GM10266 (cell line): ENCODE measurements around the gene EVC.

ENCODE experiments used
- DNase-seq: peaks from one replicate; pipeline ENCODE4 v3.0.0; 2012; ENCODE audit errors: extremely low spot score
- CTCF ChIP-seq: IDR thresholded peaks from 2 replicates; pipeline ENCODE4 v1.5.1; 2012; ENCODE audit warnings: mild to moderate bottlenecking, low read depth; ENCODE audit not compliant: control insufficient read depth, insufficient read depth; ENCODE audit errors: missing control alignments

The EVC gene

DNA sequence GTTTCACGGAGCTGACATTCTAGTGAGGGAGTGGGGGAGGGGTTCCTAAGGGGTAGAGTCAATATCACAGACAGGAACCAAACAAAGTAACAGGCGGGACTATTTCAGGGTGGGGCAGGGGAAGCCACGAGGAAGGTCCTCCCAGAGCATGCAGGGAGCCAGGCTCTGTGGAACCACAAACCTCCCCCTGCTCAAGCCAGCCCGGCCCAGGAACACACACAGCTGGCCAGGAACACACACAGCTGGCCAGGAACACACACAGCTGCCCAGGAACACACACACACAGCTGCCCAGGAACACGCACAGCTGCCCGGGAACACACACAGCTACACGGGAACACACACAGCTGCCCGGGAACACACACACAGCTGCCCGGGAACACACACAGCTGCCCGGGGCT is 27.4 kb upstream of the EVC start:
- no peak for TF ChIP-seq CTCF
- no peak for DNase-seq

GRCh38 chr4:5685296-5685695 is 25.7 kb upstream of the EVC start:
- no peak for DNase-seq
- no peak for TF ChIP-seq CTCF

- TF ChIP-seq CTCF, result no peak
- no peak for DNase-seq
Measured at GRCh38 chr4:5686338-5686737, 24.7 kb upstream of the EVC start.

GRCh38 chr4:5689065-5689464 is 21.9 kb upstream of the EVC start:
- no peak for TF ChIP-seq CTCF
- no peak for DNase-seq

GRCh38 chr4:5691491-5692132 is 19.4 kb upstream of the EVC start:
- TF ChIP-seq CTCF, result no peak

DNA sequence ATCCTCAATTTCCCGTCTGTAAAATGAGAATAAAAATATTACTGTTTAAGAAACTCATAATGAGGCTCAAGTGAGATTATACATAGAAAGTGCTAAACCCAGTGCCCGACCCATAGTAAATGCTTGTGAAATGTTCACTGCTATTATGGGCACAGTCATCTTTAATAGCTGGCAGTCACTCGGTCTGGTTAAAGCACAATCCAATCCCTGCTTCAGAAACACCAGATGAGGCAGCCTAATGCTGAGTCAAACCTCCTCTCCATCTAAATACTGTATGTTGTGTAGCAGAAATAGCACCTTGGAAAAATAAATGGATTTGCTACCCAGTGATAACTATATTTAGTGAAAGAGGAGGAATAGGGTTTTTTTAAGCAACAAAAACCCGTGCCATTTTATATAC is 17.1 kb upstream of the EVC start:
- TF ChIP-seq CTCF, result no peak
- no peak for DNase-seq

More at GRCh38 chr4:5691491-5692132, 19.4 kb upstream of the EVC start:
- no peak for DNase-seq

- TF ChIP-seq CTCF, result no peak
Measured at GRCh38 chr4:5696341-5696740, 14.7 kb upstream of the EVC start.

More at GRCh38 chr4:5696341-5696740, 14.7 kb upstream of the EVC start:
- no peak for DNase-seq
